Measurements from ENCODE around the gene ZNF837. TPM values are rescaled to one million over a fixed set of nuclear protein-coding genes. Genes with fewer than 3 reads are reported as not detected.

ZNF837 gene
- total RNA-seq, result 1.4 and 1.5 TPM in 2 replicates

GRCh38 chr19:58380662-58381459 is at the start of gene ZNF837:
Gene ZNF837, minus strand, starts transcription at chr19:58381030. Its CDS starts 11,698 bp downstream, at chr19:58369332.

GRCh38 chr19:58408152-58409009 is 27.6 kb upstream of the ZNF837 start, which contains the start of gene ZNF584:
Gene ZNF584, plus strand, starts transcription at chr19:58408649. Its CDS starts 499 bp downstream, at chr19:58409148.

GRCh38 chr19:58395220-58395978 is 14.6 kb upstream of the ZNF837 start, which contains the start of gene RNF225:
Gene RNF225, plus strand, starts transcription at chr19:58395656. Its CDS starts 434 bp downstream, at chr19:58396090.

GRCh38 chr19:58386576-58387337 is 5.9 kb upstream of the ZNF837 start, which contains the start of gene RPS5:
Gene RPS5, plus strand, starts transcription at chr19:58387269. Its CDS starts 869 bp downstream, at chr19:58388138.

GRCh38 chr19:58362272-58362994 is 18.4 kb downstream of the ZNF837 start, which contains the start of gene ZNF497:
Gene ZNF497, minus strand, starts transcription at chr19:58362751. Its CDS starts 5,116 bp downstream, at chr19:58357635.

GRCh38 chr19:58352760-58353671 is 27.8 kb downstream of the ZNF837 start, which contains the start of gene A1BG:
Gene A1BG, minus strand, starts transcription at chr19:58353492. Its CDS starts 55 bp downstream, at chr19:58353437.

GRCh38 chr19:58326914-58327726 is 53.7 kb downstream of the ZNF837 start, which contains the start of gene ZSCAN22:
Gene ZSCAN22, plus strand, starts transcription at chr19:58326994. Its CDS starts 7,809 bp downstream, at chr19:58334803.

Other genes starting within 250 kb of the ZNF837 start
- 12.5 and 13.1 TPM in 2 replicates for gene ZNF329, start 230.2 kb downstream of the ZNF837 start, total RNA-seq
- gene ZNF274, start 198.0 kb downstream of the ZNF837 start, total RNA-seq, result 10.9 and 12.7 TPM in 2 replicates
- gene ZNF544, start 152.1 kb downstream of the ZNF837 start, total RNA-seq, result 33.8 and 34.1 TPM in 2 replicates
- 3.0 and 3.1 TPM in 2 replicates for gene ZNF8, start 102.1 kb downstream of the ZNF837 start, total RNA-seq
- 20.2 and 24.7 TPM in 2 replicates for gene ERVK3-1, start 75.7 kb downstream of the ZNF837 start, total RNA-seq
- 1.4 and 2.1 TPM in 2 replicates for gene ZSCAN22, start 54.0 kb downstream of the ZNF837 start, total RNA-seq
- 8.7 and 12.5 TPM in 2 replicates for gene A1BG, start 27.5 kb downstream of the ZNF837 start, total RNA-seq
- gene ZNF497, start 18.3 kb downstream of the ZNF837 start, total RNA-seq, result 0.57 and 0.83 TPM in 2 replicates
- 3,351 and 3,927 TPM in 2 replicates for gene RPS5, start 6.2 kb upstream of the ZNF837 start, total RNA-seq
- not detected in 2 replicates for gene RNF225, start 14.6 kb upstream of the ZNF837 start, total RNA-seq
- gene ZNF584, start 27.6 kb upstream of the ZNF837 start, total RNA-seq, result 12.7 and 17.3 TPM in 2 replicates
- gene ZNF132, start 59.1 kb upstream of the ZNF837 start, total RNA-seq, result 7.4 and 9.7 TPM in 2 replicates
- 8.0 and 9.2 TPM in 2 replicates for gene ZNF324B, start 70.6 kb upstream of the ZNF837 start, total RNA-seq
- 8.2 and 10.4 TPM in 2 replicates for gene ZNF324, start 86.0 kb upstream of the ZNF837 start, total RNA-seq
- 6.9 and 8.1 TPM in 2 replicates for gene ZNF446, start 95.3 kb upstream of the ZNF837 start, total RNA-seq
- 8.3 and 12.4 TPM in 2 replicates for gene SLC27A5, start 131.0 kb upstream of the ZNF837 start, total RNA-seq
- gene ZBTB45, start 138.8 kb upstream of the ZNF837 start, total RNA-seq, result 4.1 and 6.2 TPM in 2 replicates
- gene TRIM28, start 163.0 kb upstream of the ZNF837 start, total RNA-seq, result 313 and 363 TPM in 2 replicates
- 179 and 219 TPM in 2 replicates for gene CHMP2A, start 174.1 kb upstream of the ZNF837 start, total RNA-seq
- 87.9 and 92.6 TPM in 2 replicates for gene UBE2M, start 177.6 kb upstream of the ZNF837 start, total RNA-seq
- 10.7 and 14.2 TPM in 2 replicates for gene MZF1, start 192.3 kb upstream of the ZNF837 start, total RNA-seq